HCT116 (cell line): ENCODE data around the gene DNAH9.

Experiments used
- CTCF ChIP-seq, 3 experiments: fragments of 200-600 bp in 1 of 3; sonication (generic) in 1 of 3; IDR thresholded peaks in 2 of 3; conservative IDR thresholded peaks in 1 of 3; 2 replicates each; pipeline ENCODE4 v1.5.1; 2012 to 2017; ENCODE audit warnings: low read depth in 2 of 3, low read length in 2 of 3, antibody characterized with exemption in 1 of 3, borderline replicate concordance in 1 of 3, control low read depth in 1 of 3, mild to moderate bottlenecking in 1 of 3, mixed read lengths in 1 of 3, mixed run types in 1 of 3, moderate library complexity in 1 of 3; ENCODE audit not compliant: insufficient read depth in 1 of 3
- EZH2 ChIP-seq: fragments of 200-600 bp; sonication (generic); IDR thresholded peaks from 2 replicates; pipeline ENCODE4 v1.6.1; 2017; ENCODE audit warnings: antibody characterized with exemption, mixed run types

- TF ChIP-seq CTCF (IDR thresholded peaks at IDR 0.05 in 2 of 3, conservative IDR thresholded peaks at IDR 0.05 in 1 of 3; ENCODE audit: borderline replicate concordance in 1 of 3, insufficient read depth in 1 of 3, low read depth in 2 of 3, low read length in 2 of 3) (no peak), EZH2 (no peak)
Measured at GRCh38 chr17:11551442-11551841, 46.8 kb upstream of the DNAH9 start.
